GDM1 (cell line): ENCODE results near the gene CASP7.

Experiments used
- DNase-seq: peaks from one replicate; lab custom pipeline; 2025; lab: John Stamatoyannopoulos, UW

CASP7 gene

DNA sequence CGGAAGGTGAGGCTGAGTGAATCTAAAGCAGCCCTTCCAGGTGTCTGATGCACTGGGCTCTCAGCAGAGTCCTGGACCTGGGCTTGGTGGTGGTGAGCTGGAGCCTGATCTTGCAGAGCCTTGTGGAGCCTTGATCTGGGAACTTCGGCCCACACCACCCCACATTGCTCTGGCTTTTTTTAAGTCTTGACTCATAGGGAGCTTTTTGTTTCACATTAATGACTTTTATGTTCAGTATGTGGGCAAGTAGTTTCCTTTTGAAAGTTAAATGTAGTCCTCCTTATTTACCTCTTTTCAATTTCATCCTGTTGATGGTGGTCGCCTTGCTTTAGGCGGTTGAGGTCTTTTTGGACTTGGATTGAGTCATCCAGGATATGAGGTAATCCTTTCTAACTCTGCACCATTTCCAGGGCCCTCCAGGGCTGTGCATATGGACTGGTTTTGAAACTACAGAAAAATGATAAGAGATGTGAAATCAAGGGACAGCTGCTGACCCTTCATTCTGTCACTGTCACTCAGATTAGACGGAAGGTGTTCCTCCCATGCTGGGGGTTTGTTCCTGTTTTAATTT, 12.9 kb upstream of the CASP7 start:
- DNase-seq, result no peak

GRCh38 chr10:113680190-113681111, 739 bp downstream of the CASP7 start:
- DNase-seq, result peak; percentile 23

DNA sequence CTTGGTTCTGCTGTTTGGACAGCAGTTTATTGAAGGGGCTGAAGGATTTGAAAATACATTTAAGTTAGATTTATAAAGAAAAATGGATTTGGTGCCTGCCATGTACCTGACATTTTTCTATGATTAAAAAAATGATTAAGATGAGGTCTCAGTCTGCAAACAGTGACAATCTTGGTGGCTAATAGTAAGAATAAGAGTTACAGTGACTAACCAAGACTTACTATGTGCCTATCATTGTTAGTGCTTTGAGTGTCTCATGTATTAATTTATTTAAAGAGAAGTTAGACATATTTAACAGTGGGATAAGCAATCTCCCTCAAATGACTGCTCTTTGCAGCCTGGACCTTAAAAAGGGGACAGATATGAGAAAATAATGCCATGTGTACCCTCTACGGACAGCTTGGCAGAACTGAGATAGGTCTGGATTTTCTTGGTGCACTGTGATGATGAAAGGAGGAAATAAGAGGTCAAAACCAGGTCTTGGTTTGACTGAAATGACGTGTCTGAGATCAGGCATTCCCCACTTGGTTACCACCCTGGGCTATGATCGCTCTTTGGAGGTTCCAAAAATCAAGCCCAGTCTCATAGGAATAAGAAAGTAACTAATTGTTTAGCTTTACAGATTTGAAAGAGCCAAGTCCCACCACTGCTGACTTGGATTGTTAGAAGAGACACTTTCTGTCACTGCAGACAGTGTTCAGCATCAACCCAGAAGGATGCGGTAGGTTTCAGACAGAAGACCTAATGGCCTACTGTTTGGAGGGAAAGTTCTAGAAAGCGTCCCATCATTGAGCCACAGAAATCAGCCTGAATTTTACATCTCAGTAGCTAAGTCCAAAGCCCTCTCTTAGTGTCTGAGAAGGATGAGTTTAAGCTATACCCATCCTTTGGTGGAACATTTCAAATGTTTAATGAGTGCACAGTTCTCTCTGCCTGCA, 2.1 kb downstream of the CASP7 start:
- DNase-seq, result no peak

DNA sequence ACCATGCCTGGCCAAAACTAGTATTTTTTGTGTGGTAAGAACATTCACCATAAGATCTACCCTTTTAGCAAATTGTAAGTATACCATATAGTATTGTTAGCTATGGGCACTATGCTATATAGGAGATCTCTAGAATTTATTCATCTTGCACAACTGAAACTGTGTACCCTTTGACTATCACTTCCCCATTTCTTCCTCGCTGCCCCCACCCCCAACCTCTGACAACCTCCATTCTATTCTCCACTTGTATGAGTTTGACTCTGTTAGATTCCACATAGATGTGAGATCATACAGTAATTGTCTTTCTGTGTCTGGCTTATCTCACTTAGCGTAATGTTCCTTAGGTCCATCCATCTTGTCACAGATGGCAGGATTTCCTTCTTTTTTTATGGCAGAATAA, 3.6 kb downstream of the CASP7 start:
- DNase-seq, result no peak

DNA sequence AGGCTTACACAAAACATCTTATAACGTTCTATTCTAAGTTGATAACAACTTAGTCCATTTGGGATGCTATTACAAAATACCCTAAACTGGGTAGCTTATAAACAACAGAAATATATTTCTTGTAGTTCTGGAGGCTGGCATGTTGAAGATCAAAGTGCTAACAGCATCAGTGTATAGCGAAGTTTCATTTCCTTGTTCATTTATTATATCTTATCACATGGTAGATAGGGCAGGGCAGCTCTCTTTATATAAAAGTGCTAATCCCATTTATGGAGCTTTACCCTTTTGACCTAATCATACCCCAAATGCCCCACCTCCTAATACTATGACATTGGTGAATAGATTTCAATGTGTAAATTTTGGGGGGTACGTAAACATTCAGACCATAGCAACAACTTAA, 6.3 kb downstream of the CASP7 start:
- DNase-seq, result no peak

GRCh38 chr10:113687037-113687436, 7.3 kb downstream of the CASP7 start:
- DNase-seq, result no peak

DNA sequence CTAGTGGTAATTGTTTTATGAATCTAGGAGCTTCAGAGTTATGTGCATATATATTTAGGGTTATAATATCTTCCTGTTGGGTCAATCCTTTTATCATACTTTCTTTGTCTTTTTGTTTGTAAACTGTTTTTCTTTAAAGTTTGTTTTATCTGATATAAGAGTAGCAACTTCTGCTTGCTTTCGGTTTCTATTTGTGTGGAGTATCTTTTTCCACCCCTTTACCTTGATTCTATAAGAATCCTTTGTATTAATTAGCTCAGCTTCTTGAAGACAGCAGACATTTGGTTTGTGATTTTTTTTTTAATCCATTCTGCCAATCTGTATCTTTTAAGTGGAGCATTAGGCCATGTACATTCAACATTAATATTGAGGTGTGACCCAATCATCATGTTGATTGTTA, 9.3 kb downstream of the CASP7 start:
- no peak for DNase-seq

DNA sequence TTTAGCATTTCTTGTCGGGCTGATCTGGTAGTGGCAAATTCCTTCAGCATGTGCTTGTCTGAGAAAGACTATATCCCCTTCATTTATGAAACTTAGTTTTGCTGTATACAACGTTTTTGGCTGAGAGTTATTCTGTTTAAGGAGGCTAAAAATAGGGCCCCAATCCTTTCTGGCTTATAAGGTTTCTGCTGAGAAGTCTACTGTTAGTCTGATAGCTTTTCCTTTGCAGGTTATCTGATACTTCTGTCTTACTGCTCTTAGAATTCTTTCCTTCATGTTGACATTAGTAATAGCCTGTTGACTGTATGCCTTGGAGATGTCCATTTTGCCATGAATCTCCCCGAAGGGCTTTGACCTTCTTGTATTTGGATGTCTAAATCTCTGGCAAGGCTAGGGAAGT, 9.9 kb downstream of the CASP7 start:
- DNase-seq, result no peak

- no peak for DNase-seq
Observed at GRCh38 chr10:113690749-113691148, 11.0 kb downstream of the CASP7 start.

GRCh38 chr10:113691381-113691780, 11.7 kb downstream of the CASP7 start:
- no peak for DNase-seq

DNA sequence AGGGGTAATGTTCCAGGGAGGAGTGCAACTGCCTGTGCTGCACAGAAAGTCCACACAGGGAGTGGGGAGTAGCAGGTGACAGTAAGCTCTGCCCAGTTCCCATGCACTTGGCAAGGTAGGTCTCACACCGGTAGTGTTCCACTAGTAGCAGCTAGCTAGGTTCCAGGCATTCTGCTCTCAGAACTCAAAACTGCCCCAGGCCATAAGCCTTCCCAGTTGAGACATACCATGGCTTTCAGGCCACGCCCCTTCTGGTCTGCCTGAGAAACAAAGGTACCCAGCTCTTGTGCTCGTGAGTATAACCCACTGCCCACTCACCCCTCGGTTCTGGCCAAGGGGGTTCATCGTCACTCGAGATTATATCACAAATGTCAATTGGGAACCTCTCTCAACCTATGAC, 12.6 kb downstream of the CASP7 start:
- DNase-seq, result no peak

GRCh38 chr10:113693348-113693747, 13.6 kb downstream of the CASP7 start:
- DNase-seq, result no peak

DNA sequence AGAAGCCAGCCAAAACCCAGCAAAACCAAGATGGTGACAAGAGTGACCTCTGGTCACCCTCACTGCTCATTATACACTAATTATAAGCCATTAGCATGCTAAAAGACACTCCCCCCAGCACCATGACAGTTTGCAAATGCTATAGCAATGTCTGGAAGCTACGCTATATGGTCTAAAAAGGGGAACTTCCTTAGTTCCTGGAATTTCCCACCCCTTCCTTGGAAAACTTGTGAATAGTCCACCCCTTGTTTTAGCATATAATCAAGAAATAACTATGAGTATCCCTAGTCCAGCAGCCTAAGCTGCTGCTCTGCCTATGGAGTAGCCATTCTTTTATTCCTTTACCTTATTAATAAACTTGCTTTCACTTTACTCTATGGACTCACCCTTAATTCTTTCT, 16.0 kb downstream of the CASP7 start:
- no peak for DNase-seq

- no peak for DNase-seq
Observed at GRCh38 chr10:113697595-113697994, 17.9 kb downstream of the CASP7 start.

- peak; percentile 4 for DNase-seq
Observed at GRCh38 chr10:113704637-113705343, 25.1 kb downstream of the CASP7 start.

- no peak for DNase-seq
Observed at GRCh38 chr10:113705344-113705652, 25.6 kb downstream of the CASP7 start.

GRCh38 chr10:113706623-113707022, 26.9 kb downstream of the CASP7 start:
- DNase-seq, result no peak

DNA sequence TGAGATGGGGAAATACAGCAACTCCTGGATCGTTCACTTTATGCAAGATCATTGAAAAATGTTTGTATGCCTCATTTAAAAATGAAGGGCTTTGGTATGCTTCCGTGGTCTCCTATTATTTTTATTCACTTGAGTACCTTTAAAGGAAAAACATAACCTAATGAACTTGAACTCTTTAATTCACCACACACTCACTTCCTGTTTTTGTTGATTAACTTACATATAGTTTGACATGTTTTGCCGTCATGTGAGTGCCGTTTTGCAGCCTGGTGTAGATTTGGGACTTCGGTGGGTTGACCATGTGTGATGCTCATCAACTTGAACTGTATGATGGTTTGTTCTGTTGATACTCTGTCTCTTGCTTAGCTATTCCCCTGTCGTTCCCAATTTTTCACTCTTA, 28.9 kb downstream of the CASP7 start:
- no peak for DNase-seq

GRCh38 chr10:113709221-113709838, 29.6 kb downstream of the CASP7 start:
- no peak for DNase-seq

- DNase-seq, result no peak
Observed at GRCh38 chr10:113711142-113711541, 31.4 kb downstream of the CASP7 start.

DNA sequence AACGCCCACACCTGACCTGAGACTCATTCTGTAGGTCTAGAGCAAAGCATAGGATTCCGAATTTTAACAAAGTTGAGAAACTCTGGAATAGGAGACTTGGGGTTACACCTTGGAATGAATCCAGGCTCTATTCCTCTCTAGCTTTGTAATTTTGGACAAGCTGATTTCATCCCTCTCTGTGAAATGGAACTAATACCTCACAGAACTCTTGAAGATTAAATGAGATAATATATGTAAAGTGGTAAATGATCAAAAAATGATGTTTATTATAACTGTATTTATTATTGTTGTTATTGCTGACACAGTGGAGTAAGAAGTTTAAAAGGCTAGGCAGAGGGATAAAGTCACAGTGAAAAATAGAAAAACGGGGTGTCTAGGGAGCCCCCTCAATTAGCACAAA, 32.3 kb downstream of the CASP7 start:
- no peak for DNase-seq
